ENCODE measurements around the gene IDE.
"Not testable (repeated sequence)": the region's sequence is repeated elsewhere in the genome, so short reads cannot be mapped to it uniquely, and the experiment has no call there.

Gene IDE

DNA sequence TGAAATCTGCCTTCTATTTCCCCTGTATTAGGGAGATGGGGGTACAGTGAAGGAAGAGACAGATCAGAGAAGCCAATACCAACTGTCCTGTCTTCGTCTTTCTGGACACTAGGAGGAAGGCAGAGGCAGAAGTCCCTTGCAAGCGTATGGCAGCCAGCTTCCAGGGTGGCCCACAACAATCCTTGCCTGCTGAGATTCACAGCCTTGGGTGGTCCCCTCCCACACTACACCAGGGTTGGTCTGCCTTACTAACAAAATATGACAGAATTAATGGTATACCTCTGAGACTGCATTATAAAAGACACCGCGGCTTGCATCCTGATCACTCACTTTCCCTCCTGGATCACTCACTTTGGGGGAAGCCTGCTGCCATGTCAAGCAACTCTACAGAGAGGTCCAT lies 90.4 kb downstream of the IDE start:
- no peak for DNase-seq

- no peak for DNase-seq
Observed at GRCh38 chr10:92480413-92480812, 93.5 kb downstream of the IDE start.

DNA sequence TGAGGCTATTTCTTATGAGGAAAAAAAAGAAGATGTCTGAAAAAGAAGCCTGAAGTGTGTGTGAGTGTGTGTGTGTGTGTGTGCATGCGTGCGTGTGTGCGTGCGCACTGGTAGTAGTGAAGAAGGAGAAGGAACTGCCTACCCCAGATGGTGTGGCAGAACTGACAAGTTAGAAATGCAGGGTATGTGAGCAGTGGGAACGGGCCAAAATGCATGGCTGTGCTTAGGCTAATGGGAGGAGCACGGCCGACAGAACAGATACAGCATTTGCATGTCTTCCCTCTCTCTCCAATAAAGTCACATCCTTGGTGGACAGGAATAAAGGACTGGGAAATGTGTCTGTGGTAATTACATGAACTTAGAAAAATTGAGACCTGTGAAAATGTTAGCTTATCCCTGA lies 94.3 kb downstream of the IDE start:
- DNase-seq: no peak

DNA sequence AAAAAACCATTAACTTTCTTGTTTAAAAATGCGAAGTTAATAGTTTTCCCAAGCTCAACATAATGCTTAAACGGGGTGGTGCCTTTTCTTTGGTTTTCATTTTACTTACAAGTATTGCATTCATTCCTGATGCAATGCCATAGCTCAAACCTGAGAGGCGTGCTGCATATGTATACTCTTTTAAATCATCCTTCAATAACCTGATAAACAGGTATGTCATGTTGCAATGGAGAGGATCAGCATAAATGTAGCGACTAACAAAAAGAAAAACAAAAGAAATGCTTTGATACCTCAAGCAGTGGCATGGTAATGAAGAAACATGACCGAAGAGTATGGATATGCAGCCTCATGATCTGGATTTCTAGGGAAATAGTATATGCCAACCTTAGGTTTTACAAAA lies 95.4 kb downstream of the IDE start:
- no peak for DNase-seq

GRCh38 chr10:92475357-92475868 lies 98.5 kb downstream of the IDE start:
- DNase-seq: no peak

GRCh38 chr10:92470026-92470425 lies 103.9 kb downstream of the IDE start:
- no peak for DNase-seq

- no peak for DNase-seq
Observed at GRCh38 chr10:92464364-92464763, 109.5 kb downstream of the IDE start.

DNA sequence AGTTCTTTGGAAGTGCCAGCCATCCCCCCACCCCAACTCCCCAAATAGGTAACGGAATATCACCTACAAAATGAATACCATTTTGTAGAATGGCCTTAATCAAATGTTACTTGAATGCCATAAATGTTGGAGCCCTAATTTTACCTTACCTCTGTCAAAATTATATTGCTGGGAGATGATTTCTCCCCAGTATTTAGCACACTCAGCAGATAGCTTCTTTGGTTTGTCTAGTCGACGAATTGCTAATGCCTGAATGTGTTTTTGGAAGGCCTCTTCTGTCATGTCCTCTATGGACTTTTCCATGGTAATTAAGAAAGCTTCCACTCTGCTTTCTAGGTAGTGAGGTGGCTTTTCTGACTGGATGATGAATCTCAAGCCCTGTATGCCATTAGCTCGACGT lies 110.3 kb downstream of the IDE start:
- no peak for DNase-seq

DNA sequence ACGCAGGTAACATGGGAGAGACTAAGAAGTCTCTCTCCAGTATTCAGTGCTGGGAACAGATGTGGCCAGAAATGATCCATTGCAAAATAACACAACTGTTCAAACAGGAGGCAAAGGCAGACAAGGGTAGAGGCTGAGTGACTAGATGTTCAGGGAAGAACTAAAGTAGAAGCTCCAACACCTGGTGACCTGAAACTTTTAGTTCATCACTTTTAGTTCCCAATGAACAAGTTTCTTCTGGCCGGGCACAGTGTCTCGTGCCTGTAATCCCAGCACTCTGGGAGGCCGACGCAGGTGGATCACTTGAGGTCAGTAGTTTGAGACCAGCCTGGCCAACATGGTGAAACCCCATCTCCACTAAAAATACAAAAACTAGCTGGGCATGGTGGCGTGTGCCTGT lies 118.9 kb downstream of the IDE start:
- not testable (repeated sequence) for DNase-seq

DNA sequence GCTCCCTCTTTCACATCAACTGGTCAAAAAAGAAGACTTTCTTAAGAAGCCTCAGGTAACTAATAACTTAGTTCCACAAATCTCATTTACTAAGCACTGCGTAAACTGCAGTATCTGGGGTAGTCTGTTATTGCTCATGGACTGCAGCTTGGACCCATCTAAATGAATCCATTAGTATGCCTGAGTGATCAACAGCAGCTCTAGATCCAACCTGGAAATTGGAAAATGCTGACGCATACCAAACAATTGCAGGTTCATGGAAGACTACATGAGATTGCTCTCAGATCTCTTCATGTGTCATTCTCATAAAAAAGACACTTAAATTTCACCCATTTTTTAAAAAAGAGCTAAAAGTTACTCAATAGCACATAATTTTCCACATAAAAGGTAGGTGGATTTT lies 121.6 kb downstream of the IDE start:
- no peak for DNase-seq

DNA sequence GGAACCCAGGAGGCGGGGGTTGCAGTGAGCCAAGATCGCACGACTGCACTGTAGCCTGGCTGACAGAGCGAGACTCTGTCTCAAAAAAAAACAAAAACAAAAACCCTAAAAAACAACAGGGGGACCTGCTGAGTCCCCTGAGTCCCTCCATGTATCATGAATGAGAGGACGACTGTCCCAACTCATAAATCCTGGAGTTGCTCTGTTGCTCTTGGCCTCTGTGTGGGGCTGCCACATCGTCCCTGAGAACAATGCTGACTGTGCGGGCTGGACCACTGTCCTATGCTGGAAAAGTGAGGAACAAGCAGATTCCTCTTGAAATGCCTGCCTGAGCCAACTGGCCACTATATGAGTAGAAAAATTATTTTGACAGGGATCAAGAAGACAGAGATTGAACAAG lies 122.5 kb downstream of the IDE start:
- no peak for DNase-seq

DNA sequence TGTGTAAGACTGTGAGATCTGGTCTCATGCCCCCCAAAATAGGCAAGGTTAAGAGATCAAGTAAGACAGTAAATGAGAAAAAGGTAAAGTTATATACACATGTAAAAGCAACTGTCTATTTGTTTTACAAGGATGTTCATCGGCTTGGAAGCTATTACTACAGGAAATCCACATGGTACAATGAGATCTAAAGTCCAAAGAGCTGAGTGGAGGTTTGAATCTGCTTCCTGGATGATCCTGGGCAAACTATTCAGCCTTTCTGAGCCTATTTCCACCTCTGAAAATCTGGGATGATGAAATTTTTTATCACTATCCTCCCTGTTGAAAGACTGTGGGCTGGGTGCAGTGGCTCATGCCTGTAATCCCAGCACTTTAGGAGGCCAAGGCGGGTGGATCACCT lies 123.0 kb downstream of the IDE start:
- no peak for DNase-seq

- DNase-seq: no peak
Observed at GRCh38 chr10:92440578-92440977, 133.3 kb downstream of the IDE start.

- DNase-seq: no peak
Observed at GRCh38 chr10:92438220-92438619, 135.7 kb downstream of the IDE start.

- no peak for DNase-seq
Observed at GRCh38 chr10:92436611-92437010, 137.3 kb downstream of the IDE start.

- DNase-seq: not testable (repeated sequence)
Observed at GRCh38 chr10:92436065-92436464, 137.8 kb downstream of the IDE start.

DNA sequence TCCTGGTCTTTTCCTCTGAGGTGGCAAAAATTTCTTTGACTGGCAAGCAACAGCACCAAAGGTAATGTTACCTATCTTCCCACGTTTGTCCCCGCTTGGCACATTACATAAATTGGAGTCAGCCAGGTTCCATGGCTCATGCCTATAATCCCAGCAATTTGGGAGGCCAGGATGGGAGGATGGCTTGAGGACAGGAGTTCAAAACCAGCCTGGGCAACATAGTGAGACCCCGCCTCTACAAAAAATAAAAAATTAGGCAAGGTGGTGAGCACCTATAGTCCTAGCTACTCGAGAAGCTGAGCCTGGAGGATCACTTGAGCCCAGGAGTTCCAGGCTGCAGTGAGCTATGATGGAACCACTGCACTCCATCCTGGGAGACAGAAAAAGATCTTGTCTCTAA lies 139.5 kb downstream of the IDE start:
- DNase-seq: no peak

DNA sequence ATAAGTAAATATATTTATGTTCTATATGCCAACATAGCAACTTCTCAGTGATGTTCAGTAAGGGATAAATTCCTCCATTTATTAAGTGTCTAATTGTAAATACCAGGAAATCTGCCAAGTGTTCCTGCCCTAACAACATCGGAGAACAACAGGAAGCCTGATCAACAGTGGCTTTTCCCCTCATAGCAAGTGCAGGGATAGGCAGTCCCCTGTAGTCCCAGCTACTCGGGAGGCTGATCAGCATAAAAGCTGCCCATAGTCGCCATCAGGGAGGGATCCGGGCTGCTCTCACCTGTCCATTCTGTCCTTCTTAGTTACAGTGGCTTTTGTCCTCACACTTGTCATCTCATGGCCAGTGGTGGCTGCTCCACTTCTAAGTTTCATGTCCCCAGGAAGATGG lies 141.3 kb downstream of the IDE start:
- DNase-seq: no peak

GRCh38 chr10:92430103-92430502 lies 143.8 kb downstream of the IDE start:
- no peak for DNase-seq

- DNase-seq: no peak
Observed at GRCh38 chr10:92421550-92421949, 152.3 kb downstream of the IDE start.

GRCh38 chr10:92420546-92421275 lies 153.2 kb downstream of the IDE start:
- no peak for DNase-seq

DNA sequence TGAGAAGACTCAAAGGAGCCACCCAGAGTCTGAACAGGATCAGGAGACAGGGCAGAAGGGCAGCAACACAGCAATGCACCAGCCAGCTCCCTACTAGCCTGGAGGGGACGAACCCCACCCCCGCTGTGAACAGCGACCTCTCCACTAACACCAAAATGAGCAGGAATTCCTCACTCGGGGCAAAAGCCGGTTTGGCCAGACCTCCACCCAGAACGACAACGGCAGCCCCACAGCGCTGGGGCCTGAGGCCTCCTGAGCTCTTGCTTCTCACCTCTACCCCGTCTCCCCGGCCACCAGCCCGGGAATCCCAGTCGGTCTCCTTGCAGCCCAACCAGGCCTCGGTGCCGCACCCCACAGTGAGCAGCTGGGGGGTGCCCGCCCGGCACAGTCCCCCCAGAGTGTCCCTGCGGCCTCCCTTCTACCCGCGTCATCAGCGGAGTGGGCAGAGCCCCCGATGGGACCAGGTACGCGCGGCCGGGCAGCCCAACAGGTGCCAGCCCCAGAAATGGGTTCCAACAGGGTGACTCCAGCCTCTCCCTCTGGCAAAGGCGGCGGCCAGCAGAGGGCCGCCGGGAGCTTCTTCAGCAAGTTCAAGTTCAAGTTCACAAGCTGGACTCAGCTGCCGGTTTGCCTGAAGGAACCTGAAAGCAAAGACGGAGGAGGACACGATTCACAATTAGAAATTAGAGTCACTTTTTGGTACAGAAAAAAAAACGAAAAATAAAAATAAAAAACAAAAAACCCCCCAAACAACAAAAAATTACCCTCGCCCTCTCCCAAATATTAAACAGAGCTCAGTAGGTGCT lies 153.9 kb downstream of the IDE start:
- no peak for DNase-seq

DNA sequence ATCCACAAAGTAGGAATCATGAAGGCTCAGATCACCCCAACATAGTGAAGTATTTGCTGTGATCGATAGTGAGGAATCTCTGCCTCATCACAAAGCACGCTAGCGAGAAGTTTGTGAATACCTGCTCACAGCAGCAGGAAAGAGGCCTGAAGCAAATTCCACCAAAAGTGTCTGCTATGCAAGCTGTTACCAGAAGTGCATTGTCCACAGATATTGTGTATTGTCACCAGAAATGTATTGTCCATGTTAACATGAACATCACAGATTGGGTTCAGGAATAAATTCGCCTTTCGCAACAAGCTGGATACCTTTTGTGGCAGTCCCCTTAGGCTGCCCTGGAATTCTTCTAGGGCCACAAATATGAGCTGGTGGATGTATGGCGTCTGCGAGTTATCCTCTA lies 155.0 kb downstream of the IDE start:
- DNase-seq: no peak

DNA sequence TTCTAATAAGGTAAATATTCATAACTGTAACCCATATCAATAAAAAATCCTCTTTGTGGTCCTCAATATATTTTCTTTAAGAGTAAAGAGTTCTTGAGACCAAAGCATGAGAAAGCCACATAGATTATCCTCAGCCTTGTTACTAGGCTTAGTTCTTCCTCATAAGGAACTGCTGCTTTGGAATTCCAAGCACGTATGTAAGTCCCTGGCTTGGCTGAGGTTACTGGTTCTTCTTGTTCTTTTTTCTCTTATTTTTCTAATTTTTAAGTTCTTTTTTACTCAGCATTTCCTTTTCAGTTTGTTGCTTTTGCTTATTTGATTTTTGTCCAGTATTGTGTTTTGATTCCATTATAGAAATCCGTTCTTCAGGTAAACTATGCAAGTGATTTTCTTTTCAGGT lies 155.7 kb downstream of the IDE start:
- no peak for DNase-seq

Measured in NCI-H187 (cell line).